ENCODE data around the gene AGA.

Gene AGA

DNA sequence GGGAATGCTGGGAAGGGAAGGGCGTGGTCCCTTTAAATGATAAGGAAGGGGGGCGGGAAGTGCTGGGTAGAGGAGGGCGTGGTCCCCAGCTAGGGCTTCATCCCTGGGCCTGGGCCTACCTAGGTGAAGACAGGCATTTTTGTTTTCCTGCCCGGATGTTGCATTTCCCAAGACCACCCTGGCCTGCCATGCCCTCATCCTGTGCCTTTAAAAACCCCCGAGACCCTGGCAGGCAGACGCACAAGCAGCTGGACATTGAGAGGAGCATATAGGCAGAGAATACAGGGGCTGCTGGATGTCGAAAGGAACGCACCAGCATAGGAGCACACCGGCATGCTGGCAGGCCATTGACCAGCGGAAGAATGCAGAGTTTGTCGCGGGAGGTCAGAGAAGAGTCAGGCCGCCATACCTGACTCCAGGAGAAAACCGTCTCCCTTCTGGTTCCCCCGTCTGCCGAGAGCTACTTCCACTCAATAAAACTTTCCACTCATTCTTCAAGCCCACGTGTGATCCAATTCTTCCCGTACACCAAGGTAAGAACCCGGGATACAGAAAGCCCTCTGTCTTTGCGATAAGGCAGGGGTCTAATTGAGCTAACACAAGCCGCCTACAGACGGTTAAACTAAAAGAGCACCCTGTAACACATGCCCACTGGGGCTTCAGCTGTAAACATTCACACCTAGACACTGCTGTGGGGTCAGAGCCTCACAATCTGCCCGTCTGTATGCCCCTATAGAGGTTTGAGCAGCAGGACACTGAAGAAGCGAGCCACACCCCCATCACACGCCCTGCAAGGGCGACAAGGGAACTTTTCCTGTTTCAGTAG lies 2.9 kb upstream of the AGA start:
- Histone ChIP-seq H3K27ac (ENCODE audit: low read length) (no peak overlapping the region), H3K4me3 (ENCODE audit: low read length) (no peak overlapping the region), H4K20me1 (ENCODE audit: insufficient read depth, low read length) (no peaks in the 10 kb centered on the region), H3K9me3 (ENCODE audit: insufficient read depth, low read length) (no peaks in the 10 kb centered on the region), H3K36me3 (replicated peaks; ENCODE audit: low read depth, low read length) (no peaks in the 10 kb centered on the region), H3K27me3 (ENCODE audit: low read depth, low read length) (no peaks in the 10 kb centered on the region), H3K4me1 (ENCODE audit: low read length) (peaks cover 8% of the 10 kb centered on the region), H3K4me2 (ENCODE audit: low read length) (no peak overlapping the region), H3K9ac (ENCODE audit: low read length) (no peak overlapping the region), H3K79me2 (ENCODE audit: low read length) (peaks cover 5% of the 10 kb centered on the region; the same call in 1 of the 2 replicates), H2AFZ (ENCODE audit: low read depth, low read length) (no peak overlapping the region)
- TF ChIP-seq, protein P1, sequence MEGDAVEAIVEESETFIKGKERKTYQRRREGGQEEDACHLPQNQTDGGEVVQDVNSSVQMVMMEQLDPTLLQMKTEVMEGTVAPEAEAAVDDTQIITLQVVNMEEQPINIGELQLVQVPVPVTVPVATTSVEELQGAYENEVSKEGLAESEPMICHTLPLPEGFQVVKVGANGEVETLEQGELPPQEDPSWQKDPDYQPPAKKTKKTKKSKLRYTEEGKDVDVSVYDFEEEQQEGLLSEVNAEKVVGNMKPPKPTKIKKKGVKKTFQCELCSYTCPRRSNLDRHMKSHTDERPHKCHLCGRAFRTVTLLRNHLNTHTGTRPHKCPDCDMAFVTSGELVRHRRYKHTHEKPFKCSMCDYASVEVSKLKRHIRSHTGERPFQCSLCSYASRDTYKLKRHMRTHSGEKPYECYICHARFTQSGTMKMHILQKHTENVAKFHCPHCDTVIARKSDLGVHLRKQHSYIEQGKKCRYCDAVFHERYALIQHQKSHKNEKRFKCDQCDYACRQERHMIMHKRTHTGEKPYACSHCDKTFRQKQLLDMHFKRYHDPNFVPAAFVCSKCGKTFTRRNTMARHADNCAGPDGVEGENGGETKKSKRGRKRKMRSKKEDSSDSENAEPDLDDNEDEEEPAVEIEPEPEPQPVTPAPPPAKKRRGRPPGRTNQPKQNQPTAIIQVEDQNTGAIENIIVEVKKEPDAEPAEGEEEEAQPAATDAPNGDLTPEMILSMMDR (IDR thresholded peaks at IDR 0.05; ENCODE audit: low read depth, low read length): no peak
- no peak for TF ChIP-seq EZH2phosphoT487 (IDR thresholded peaks at IDR 0.05; ENCODE audit: low read depth)

DNA sequence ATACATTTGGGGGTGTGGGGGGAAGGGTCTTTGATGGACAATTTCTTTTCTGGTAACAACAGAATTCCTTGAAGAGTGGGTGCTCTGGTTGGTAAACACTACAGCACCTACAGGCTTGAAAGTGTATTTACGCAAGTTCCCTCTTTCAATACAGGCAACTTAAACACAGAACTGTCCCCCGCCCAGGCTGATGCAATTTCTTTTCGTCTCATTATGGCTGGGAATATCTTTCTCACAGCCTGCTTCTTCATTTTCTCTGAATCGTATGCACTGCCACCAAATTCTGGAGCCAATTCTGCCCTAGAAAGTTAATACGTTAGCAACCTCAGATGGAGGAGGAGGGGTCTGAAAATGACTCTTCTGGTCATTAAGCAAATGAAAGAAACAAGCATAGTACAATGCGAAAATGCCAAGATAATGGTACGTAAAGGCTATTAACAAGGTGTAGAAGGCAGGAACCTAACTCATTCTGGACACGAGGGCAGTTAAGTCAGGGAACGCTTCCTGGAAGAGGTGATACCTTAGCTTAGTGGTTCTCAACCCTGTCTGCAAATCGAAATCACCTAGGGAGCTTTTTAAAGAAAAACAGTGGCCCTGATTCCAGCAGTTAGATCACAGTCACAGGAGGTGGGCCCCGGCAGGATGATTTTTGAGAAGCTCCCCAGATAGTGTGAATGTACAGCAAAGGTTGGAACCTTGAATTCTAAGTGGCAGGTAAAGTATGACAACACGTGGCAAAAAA lies 1.0 kb downstream of the AGA start:
- no peak for TF ChIP-seq EZH2phosphoT487 (IDR thresholded peaks at IDR 0.05; ENCODE audit: low read depth)
- TF ChIP-seq, protein P1 (IDR thresholded peaks at IDR 0.05; ENCODE audit: low read depth, low read length): peak; percentile 32
- Histone ChIP-seq H3K36me3 (replicated peaks; ENCODE audit: low read depth, low read length) (peaks cover 9% of the 10 kb centered on the region), H3K9ac (ENCODE audit: low read length) (peak overlapping the region; percentile 93), H4K20me1 (ENCODE audit: insufficient read depth, low read length) (no peaks in the 10 kb centered on the region), H3K4me3 (ENCODE audit: low read length) (peak overlapping the region; percentile 87), H3K27me3 (ENCODE audit: low read depth, low read length) (no peaks in the 10 kb centered on the region), H3K9me3 (ENCODE audit: insufficient read depth, low read length) (no peaks in the 10 kb centered on the region), H3K27ac (ENCODE audit: low read length) (peak overlapping the region; percentile 82), H2AFZ (ENCODE audit: low read depth, low read length) (peak overlapping the region; percentile 93), H3K4me2 (ENCODE audit: low read length) (peak overlapping the region; percentile 96), H3K79me2 (ENCODE audit: low read length) (peaks cover 5% of the 10 kb centered on the region; the same call in 1 of the 2 replicates), H3K4me1 (ENCODE audit: low read length) (peaks cover 8% of the 10 kb centered on the region)

DNA sequence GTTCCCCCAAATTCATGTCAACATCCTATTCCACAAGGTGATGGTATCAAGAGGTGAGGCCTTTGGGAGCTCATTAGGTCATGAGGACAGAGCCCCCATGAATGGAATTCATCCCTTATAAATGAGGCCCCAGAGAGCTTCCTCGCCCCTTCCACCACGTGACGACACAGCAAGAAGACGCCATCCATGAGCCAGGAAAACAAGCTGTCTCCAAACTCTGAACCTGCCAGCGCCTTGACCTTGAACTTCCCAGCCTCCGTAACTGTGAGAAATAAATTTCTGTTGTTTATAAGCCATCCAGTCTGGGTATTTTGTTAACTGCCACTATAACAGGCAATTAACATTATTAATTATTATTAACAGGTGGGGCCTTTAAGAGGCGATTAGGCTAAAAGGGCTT lies 5.8 kb downstream of the AGA start:
- no peak overlapping the region for H3K27ac ChIP-seq (ENCODE audit: low read length)
- H3K79me2 ChIP-seq (ENCODE audit: low read length): peaks cover 4% of the 10 kb centered on the region; the same call in 1 of the 2 replicates
- no peak overlapping the region for H3K4me3 ChIP-seq (ENCODE audit: low read length)
- no peak overlapping the region for H3K4me2 ChIP-seq (ENCODE audit: low read length)
- H3K9me3 ChIP-seq (ENCODE audit: insufficient read depth, low read length): no peaks in the 10 kb centered on the region
- H3K27me3 ChIP-seq (ENCODE audit: low read depth, low read length): no peaks in the 10 kb centered on the region
- no peaks in the 10 kb centered on the region for H4K20me1 ChIP-seq (ENCODE audit: insufficient read depth, low read length)
- H2AFZ ChIP-seq (ENCODE audit: low read depth, low read length): no peak overlapping the region
- peaks cover 17% of the 10 kb centered on the region for H3K36me3 ChIP-seq (replicated peaks; ENCODE audit: low read depth, low read length)
- TF ChIP-seq, protein P1 (IDR thresholded peaks at IDR 0.05; ENCODE audit: low read depth, low read length): no peak
- peaks cover 5% of the 10 kb centered on the region for H3K4me1 ChIP-seq (ENCODE audit: low read length)
- H3K9ac ChIP-seq (ENCODE audit: low read length): no peak overlapping the region

DNA sequence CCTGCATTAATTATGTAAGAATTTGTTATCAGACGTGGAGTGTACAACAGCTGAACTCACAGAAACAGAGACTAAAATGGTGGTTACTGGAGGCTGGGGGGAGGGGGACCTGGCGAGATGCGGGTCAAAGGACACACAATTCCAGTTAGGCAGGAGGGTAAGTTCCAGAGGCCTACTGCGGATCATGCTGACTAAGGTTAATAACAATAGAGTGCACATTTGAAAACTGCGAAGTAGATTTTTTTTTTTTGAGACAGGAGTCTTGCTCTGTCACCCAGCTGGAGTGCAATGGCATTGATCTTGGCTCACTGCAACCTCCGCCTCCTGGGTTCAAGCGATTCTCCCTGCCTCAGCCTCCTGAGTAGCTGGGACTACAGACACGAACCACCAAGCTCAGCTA lies 7.6 kb downstream of the AGA start:
- Histone ChIP-seq H3K9me3 (ENCODE audit: insufficient read depth, low read length) (no peaks in the 10 kb centered on the region), H3K27ac (ENCODE audit: low read length) (no peak overlapping the region), H4K20me1 (ENCODE audit: insufficient read depth, low read length) (no peaks in the 10 kb centered on the region), H3K4me1 (ENCODE audit: low read length) (no peaks in the 10 kb centered on the region), H3K27me3 (ENCODE audit: low read depth, low read length) (no peaks in the 10 kb centered on the region), H3K4me3 (ENCODE audit: low read length) (no peak overlapping the region), H2AFZ (ENCODE audit: low read depth, low read length) (no peak overlapping the region), H3K4me2 (ENCODE audit: low read length) (no peak overlapping the region), H3K79me2 (ENCODE audit: low read length) (no peaks in the 10 kb centered on the region), H3K36me3 (replicated peaks; ENCODE audit: low read depth, low read length) (peaks cover 17% of the 10 kb centered on the region), H3K9ac (ENCODE audit: low read length) (no peak overlapping the region)
- TF ChIP-seq EZH2phosphoT487 (IDR thresholded peaks at IDR 0.05; ENCODE audit: low read depth): no peak
- TF ChIP-seq, protein P1 (IDR thresholded peaks at IDR 0.05; ENCODE audit: low read depth, low read length): no peak

Measured in OCI-LY3 (cell line).